Fibroblast of villous mesenchyme (primary cell): ENCODE results near the gene INSIG1. TPM values are rescaled to one million over a fixed set of nuclear protein-coding genes. Genes with fewer than 3 reads are reported as not detected.

ENCODE experiments used
- DNase-seq: peaks from one replicate; pipeline ENCODE4 v3.0.0-alpha.2; 2010; ENCODE audit warnings: low read depth
- H3K4me3 ChIP-seq: 2 replicates; pipeline ENCODE4 v1.5.1; 2011; ENCODE audit warnings: low read depth, mild to moderate bottlenecking, low read length
- CTCF ChIP-seq: IDR thresholded peaks from 2 replicates; pipeline ENCODE4 v1.5.1; 2012; ENCODE audit warnings: low read depth, mild to moderate bottlenecking, low read length; ENCODE audit not compliant: insufficient read depth
- total RNA-seq: library from RNA; depleted of rRNA; stranded (reverse); fragments of >200 nt; gene quantifications from 2 replicates; pipeline ENCODE4 v1.2.3, GENCODE V29; 2012

INSIG1 gene
- total RNA-seq, 1 donor: 389 TPM

- no peak for DNase-seq
- TF ChIP-seq CTCF: no peak
Observed at GRCh38 chr7:155289107-155289506, 8.6 kb upstream of the INSIG1 start.

GRCh38 chr7:155289949-155290501 lies 7.7 kb upstream of the INSIG1 start:
- DNase-seq: no peak
- no peak for TF ChIP-seq CTCF
- H3K4me3 ChIP-seq: no peak overlapping the region

More at GRCh38 chr7:155289107-155289506, 8.6 kb upstream of the INSIG1 start:
- no peak overlapping the region for H3K4me3 ChIP-seq

GRCh38 chr7:155291045-155291530 lies 6.6 kb upstream of the INSIG1 start:
- no peak for TF ChIP-seq CTCF
- peak; percentile 72 for DNase-seq
- no peak overlapping the region for H3K4me3 ChIP-seq

GRCh38 chr7:155291729-155292128 lies 5.9 kb upstream of the INSIG1 start:
- no peak for TF ChIP-seq CTCF
- DNase-seq: no peak
- H3K4me3 ChIP-seq: no peak overlapping the region

- no peak for DNase-seq
- no peak overlapping the region for H3K4me3 ChIP-seq
- no peak for TF ChIP-seq CTCF
Observed at GRCh38 chr7:155292680-155293226, 4.9 kb upstream of the INSIG1 start.

- DNase-seq: no peak
- TF ChIP-seq CTCF: no peak
- H3K4me3 ChIP-seq: no peak overlapping the region
Observed at GRCh38 chr7:155293721-155294510, 3.8 kb upstream of the INSIG1 start.
